Measurements from ENCODE around the gene SERPINB7. TPM values are rescaled to one million over a fixed set of nuclear protein-coding genes. Genes with fewer than 3 reads are reported as not detected.
"Not testable (repeated sequence)": the region's sequence is repeated elsewhere in the genome, so short reads cannot be mapped to it uniquely, and the experiment has no call there.

The SERPINB7 gene
- total RNA-seq, 1 experiment from 2014 or later, result 74.5 TPM

- no peak for ATAC-seq
- BruUV-seq (replicated peaks), result no TSS peak
- 0 out of 2 replicates have a peak, but pooled peaks cover 6% of the 10 kb centered on the region for H3K36me3 ChIP-seq (ENCODE audit: low read depth, low read length)
- H3K4me3 ChIP-seq (ENCODE audit: low read length), result no peak overlapping the region
- no peak for DNase-seq
- no peaks in the 10 kb centered on the region for H3K27me3 ChIP-seq (ENCODE audit: low read length)
- no peaks in the 10 kb centered on the region for H3K79me2 ChIP-seq (ENCODE audit: low read length)
- H3K27ac ChIP-seq (ENCODE audit: low read length), result no peak overlapping the region
- no peak for TF ChIP-seq EZH2 (IDR thresholded peaks at IDR 0.05; ENCODE audit: low read length, unreplicated experiment)
- TF ChIP-seq EZH2phosphoT487 (IDR thresholded peaks at IDR 0.05; ENCODE audit: borderline replicate concordance, low read length), result no peak
- no peak for TF ChIP-seq CTCF (conservative IDR thresholded peaks at IDR 0.05; ENCODE audit: low read depth, low read length)
- no peak overlapping the region for H3K9ac ChIP-seq (ENCODE audit: low read length)
- H2AFZ ChIP-seq (ENCODE audit: low read length), result no peak overlapping the region
- H3K4me2 ChIP-seq (ENCODE audit: low read length), result no peak overlapping the region
- H3K9me2 ChIP-seq (replicated peaks; ENCODE audit: low read length), result no peaks in the 10 kb centered on the region
- H4K20me1 ChIP-seq (ENCODE audit: low read length), result no peaks in the 10 kb centered on the region
- POLR2A ChIA-PET (ENCODE audit: unreplicated experiment), result no interaction called here
- CTCF ChIA-PET, result no interaction called here
- peaks cover 15% of the 10 kb centered on the region for H3F3A ChIP-seq (ENCODE audit: low read length, unreplicated experiment)
- peaks cover 19% of the 10 kb centered on the region for H3K4me1 ChIP-seq (ENCODE audit: insufficient read depth, low read length)
- intact Hi-C loops (cut with micrococcal nuclease), result no loop called here
- H3K9me3 ChIP-seq (ENCODE audit: low read length), result peaks cover 8% of the 10 kb centered on the region
Observed at GRCh38 chr18:63758615-63759240, 16.5 kb upstream of the SERPINB7 start.

- H3K9me3 ChIP-seq (ENCODE audit: low read length); H3K79me2 ChIP-seq (ENCODE audit: low read length); DNase-seq; H3K4me2 ChIP-seq (ENCODE audit: low read length); POLR2A ChIA-PET (ENCODE audit: unreplicated experiment); H3K9ac ChIP-seq (ENCODE audit: low read length); CTCF ChIA-PET; H2AFZ ChIP-seq (ENCODE audit: low read length); H3K36me3 ChIP-seq (ENCODE audit: low read depth, low read length); BruUV-seq (replicated peaks); H4K20me1 ChIP-seq (ENCODE audit: low read length); H3K27me3 ChIP-seq (ENCODE audit: low read length); H3K4me3 ChIP-seq (ENCODE audit: low read length); H3K27ac ChIP-seq (ENCODE audit: low read length); intact Hi-C loops (cut with micrococcal nuclease); ATAC-seq; H3K9me2 ChIP-seq (replicated peaks; ENCODE audit: low read length): not testable (repeated sequence)
- H3F3A ChIP-seq (ENCODE audit: low read length, unreplicated experiment), result peaks cover 15% of the 10 kb centered on the region
- H3K4me1 ChIP-seq (ENCODE audit: insufficient read depth, low read length), result peaks cover 29% of the 10 kb centered on the region
Observed at GRCh38 chr18:63759786-63760185, 15.4 kb upstream of the SERPINB7 start.

- intact Hi-C loops (cut with micrococcal nuclease), result loop anchor here (1.0 kb wide), 1 partner anchor 69 kb away; no protein-coding TSS in a partner anchor
- Histone ChIP-seq H3K9me3 (ENCODE audit: low read length) (peaks cover 8% of the 10 kb centered on the region), H2AFZ (ENCODE audit: low read length) (no peak overlapping the region), H3K9me2 (replicated peaks; ENCODE audit: low read length) (no peaks in the 10 kb centered on the region), H3F3A (ENCODE audit: low read length, unreplicated experiment) (peaks cover 15% of the 10 kb centered on the region), H3K79me2 (ENCODE audit: low read length) (no peaks in the 10 kb centered on the region), H3K4me2 (ENCODE audit: low read length) (peak overlapping the region; percentile 49), H3K36me3 (ENCODE audit: low read depth, low read length) (0 out of 2 replicates have a peak, but pooled peaks cover 6% of the 10 kb centered on the region), H3K4me3 (ENCODE audit: low read length) (no peak overlapping the region), H3K4me1 (ENCODE audit: insufficient read depth, low read length) (peaks cover 32% of the 10 kb centered on the region), H3K9ac (ENCODE audit: low read length) (peak overlapping the region; percentile 77), H3K27ac (ENCODE audit: low read length) (peak overlapping the region; percentile 96), H3K27me3 (ENCODE audit: low read length) (no peaks in the 10 kb centered on the region), H4K20me1 (ENCODE audit: low read length) (no peaks in the 10 kb centered on the region)
- BruUV-seq (replicated peaks), result no TSS peak
- DNase-seq (peak; percentile 89), ATAC-seq (peak; percentile 81)
- TF ChIP-seq EZH2 (IDR thresholded peaks at IDR 0.05; ENCODE audit: low read length, unreplicated experiment) (no peak), EZH2phosphoT487 (IDR thresholded peaks at IDR 0.05; ENCODE audit: borderline replicate concordance, low read length) (no peak)
- ChIA-PET CTCF (no interaction called here), POLR2A (ENCODE audit: unreplicated experiment) (no interaction called here)
Observed at GRCh38 chr18:63762518-63762917, 12.7 kb upstream of the SERPINB7 start.
